Testis (tissue), 3 donors: ENCODE measurements around the gene GLG1. TPM values are rescaled to one million over a fixed set of nuclear protein-coding genes. Genes with fewer than 3 reads are reported as not detected.

Source experiments
- DNase-seq: peaks from one replicate; pipeline ENCODE4 v3.0.0-alpha.2; 2019
- H3K27ac ChIP-seq, 2 donors: fragments of 200-600 bp; sonication (generic); one replicate each; pipeline ENCODE4 v1.5.1; 2019
- H3K27me3 ChIP-seq: fragments of 200-600 bp; sonication (generic); one replicate; pipeline ENCODE4 v1.5.1; 2019
- H3K36me3 ChIP-seq: fragments of 200-600 bp; sonication (generic); one replicate; pipeline ENCODE4 v1.5.1; 2017; ENCODE audit warnings: low read depth; ENCODE audit errors: missing control alignments
- H3K4me1 ChIP-seq: fragments of 200-600 bp; sonication (generic); one replicate; pipeline ENCODE4 v1.5.1; 2019
- H3K4me3 ChIP-seq, 2 donors: fragments of 200-600 bp; sonication (generic); one replicate each; pipeline ENCODE4 v1.5.1; 2017 to 2019
- H3K9me3 ChIP-seq: fragments of 200-600 bp; sonication (generic); one replicate; pipeline ENCODE4 v1.5.1; 2017
- CTCF ChIP-seq, 3 experiments: fragments of 450-650 bp in 2 of 3; fragments of 200-600 bp in 1 of 3; sonication (generic) in 1 of 3; IDR thresholded peaks; one replicate each; pipeline ENCODE4 v1.5.1; 2016 to 2019; ENCODE audit warnings: antibody characterized with exemption in 3 of 3, mild to moderate bottlenecking in 2 of 3, moderate library complexity in 1 of 3
- POLR2A ChIP-seq: fragments of 450-650 bp; IDR thresholded peaks from one replicate; pipeline ENCODE4 v1.6.1; 2017; ENCODE audit warnings: antibody characterized with exemption, mild to moderate bottlenecking, moderate library complexity
- WGBS, 2 donors: methylation state at CpG; one replicate each; pipeline ENCODE4 v1.1.5; 2018; 5-methylcytosine and 5-hydroxymethylcytosine counted together
- intact Hi-C: fragments of 100-400 bp; cut with DNase I; formaldehyde crosslinking; loops from one replicate; pipeline ENCODE4 v1.15.1; 2023; ENCODE audit warnings: low total_unique reads
- polyA plus RNA-seq: library from polyadenylated mRNA; stranded (reverse); fragments of 350-450 nt; fragmentation: Illumina TruSeq; extraction: RNeasy Lipid Tissue Mini Kit (QIAGEN cat#74804); gene quantifications from one replicate; pipeline ENCODE4 v1.2.3, GENCODE V29; 2014; ENCODE audit warnings: low read depth, low replicate concordance; ENCODE audit not compliant: insufficient read depth
- total RNA-seq, 2 donors: library from RNA; depleted of rRNA; stranded (reverse); fragments of >200 nt; gene quantifications; one replicate each; pipeline ENCODE4 v1.2.3, GENCODE V29; 2016

GLG1 gene
- total and polyA plus RNA-seq, 3 donors from 2014 or later: 151 to 268 (median 206) TPM

- DNase-seq: no peak
Observed at GRCh38 chr16:74568961-74569631, 37.8 kb downstream of the GLG1 start.

GRCh38 chr16:74567901-74568300 is 39.0 kb downstream of the GLG1 start:
- no peaks in the 10 kb centered on the region for H3K36me3 ChIP-seq
- H3K27me3 ChIP-seq: no peaks in the 10 kb centered on the region
- H3K27ac ChIP-seq: no peak overlapping the region
- intact Hi-C loops: no loop called here
- H3K4me1 ChIP-seq: no peaks in the 10 kb centered on the region
- 93 to 95% methylated on average over 2 of the region's 2 CpGs for WGBS, 2 donors
- H3K4me3 ChIP-seq: no peak overlapping the region
- no peak for TF ChIP-seq CTCF (IDR thresholded peaks at IDR 0.05)
- no peak for TF ChIP-seq POLR2A
- DNase-seq: no peak
- no peaks in the 10 kb centered on the region for H3K9me3 ChIP-seq

More at GRCh38 chr16:74568961-74569631, 37.8 kb downstream of the GLG1 start:
- WGBS, 2 donors: 89 to 91% methylated on average over 5 of the region's 5 CpGs
- H3K9me3 ChIP-seq: no peaks in the 10 kb centered on the region
- intact Hi-C loops: no loop called here
- no peaks in the 10 kb centered on the region for H3K4me1 ChIP-seq
- H3K27me3 ChIP-seq: no peaks in the 10 kb centered on the region
- H3K36me3 ChIP-seq: no peaks in the 10 kb centered on the region
- H3K27ac ChIP-seq: no peak overlapping the region
- H3K4me3 ChIP-seq: no peak overlapping the region
- TF ChIP-seq POLR2A (no peak), CTCF (IDR thresholded peaks at IDR 0.05) (no peak)

GRCh38 chr16:74565378-74565777 is 41.5 kb downstream of the GLG1 start:
- 92 to 95% methylated on average over 5 of the region's 5 CpGs for WGBS, 2 donors
- H3K4me1 ChIP-seq: no peaks in the 10 kb centered on the region

GRCh38 chr16:74564451-74564984 is 42.4 kb downstream of the GLG1 start:
- Histone ChIP-seq H3K36me3 (no peaks in the 10 kb centered on the region), H3K4me3 (no peak overlapping the region), H3K9me3 (no peaks in the 10 kb centered on the region), H3K27ac (no peak overlapping the region), H3K27me3 (no peaks in the 10 kb centered on the region), H3K4me1 (no peaks in the 10 kb centered on the region)
- TF ChIP-seq POLR2A (no peak), CTCF (IDR thresholded peaks at IDR 0.05) (no peak)
- 93 to 97% methylated on average over 1 of the region's 1 CpG for WGBS, 2 donors
- no peak for DNase-seq
- intact Hi-C loops: no loop called here

More at GRCh38 chr16:74565378-74565777, 41.5 kb downstream of the GLG1 start:
- no peaks in the 10 kb centered on the region for H3K27me3 ChIP-seq
- H3K36me3 ChIP-seq: no peaks in the 10 kb centered on the region
- no peak for DNase-seq
- H3K27ac ChIP-seq: no peak overlapping the region
- no peak overlapping the region for H3K4me3 ChIP-seq
- intact Hi-C loops: no loop called here
- TF ChIP-seq CTCF (IDR thresholded peaks at IDR 0.05) (no peak), POLR2A (no peak)
- H3K9me3 ChIP-seq: no peaks in the 10 kb centered on the region

GRCh38 chr16:74563828-74564263 is 43.1 kb downstream of the GLG1 start:
- 83 to 84% methylated on average over 7 of the region's 7 CpGs for WGBS, 2 donors
- H3K4me3 ChIP-seq: no peak overlapping the region
- H3K4me1 ChIP-seq: no peaks in the 10 kb centered on the region
- H3K9me3 ChIP-seq: no peaks in the 10 kb centered on the region
- H3K27me3 ChIP-seq: no peaks in the 10 kb centered on the region
- H3K27ac ChIP-seq: no peak overlapping the region
- intact Hi-C loops: no loop called here
- no peaks in the 10 kb centered on the region for H3K36me3 ChIP-seq
- no peak for DNase-seq
- TF ChIP-seq POLR2A (no peak), CTCF (IDR thresholded peaks at IDR 0.05) (no peak)
